Stimulated activated CD4-positive, alpha-beta T cell treated with anti-CD3 and anti-CD28 coated beads, Interleukin-2, amount 100 ng/mL, for 4 hours (primary cell): ENCODE results near the gene PCBD2.

Experiments
- DNase-seq: peaks from one replicate; pipeline ENCODE4 v3.0.0-alpha.2; 2020; ENCODE audit warnings: low read depth

PCBD2 gene

GRCh38 chr5:135007749-135008363, 102.9 kb downstream of the PCBD2 start:
- DNase-seq: no peak

GRCh38 chr5:135008556-135008955, 103.6 kb downstream of the PCBD2 start:
- no peak for DNase-seq

- no peak for DNase-seq
Observed at GRCh38 chr5:135008981-135009735, 104.2 kb downstream of the PCBD2 start.

GRCh38 chr5:135009736-135010501, 105.0 kb downstream of the PCBD2 start:
- DNase-seq: no peak

GRCh38 chr5:135010502-135011354, 105.8 kb downstream of the PCBD2 start:
- no peak for DNase-seq

GRCh38 chr5:135011355-135012032, 106.6 kb downstream of the PCBD2 start:
- no peak for DNase-seq

GRCh38 chr5:135012033-135012588, 107.2 kb downstream of the PCBD2 start:
- DNase-seq: no peak
